Stimulated activated CD8-positive, alpha-beta memory T cell treated with anti-CD3 and anti-CD28 coated beads, Interleukin-2, amount 100 ng/mL, for 1 hour (primary cell): ENCODE results near the gene HGD.
A peak's percentile ranks its signal among the peaks of the same experiment; 100 is the strongest.

Experiments used
- DNase-seq, 2 donors: peaks; one replicate each; pipeline ENCODE4 v3.0.0-alpha.2; 2020; ENCODE audit warnings: low read depth in 2 of 2

HGD gene

GRCh38 chr3:120682095-120682681 lies at the start of gene HGD:
TSS of gene HGD (minus strand) at chr3:120682239. CDS start at chr3:120682111, 128 bp downstream.
- no peak for DNase-seq

- no peak for DNase-seq
Measured at GRCh38 chr3:120730576-120731542, 48.8 kb upstream of the HGD start.

GRCh38 chr3:120726791-120727190 lies 44.8 kb upstream of the HGD start:
- DNase-seq = no peak

GRCh38 chr3:120719167-120719834 lies 37.3 kb upstream of the HGD start:
- DNase-seq = peak; percentile 52 to 66

- DNase-seq = no peak
Measured at GRCh38 chr3:120713262-120713661, 31.2 kb upstream of the HGD start.

- DNase-seq = no peak
Measured at GRCh38 chr3:120710369-120710768, 28.3 kb upstream of the HGD start.

GRCh38 chr3:120708408-120708807 lies 26.4 kb upstream of the HGD start:
- DNase-seq = no peak

GRCh38 chr3:120706950-120707349 lies 24.9 kb upstream of the HGD start:
- no peak for DNase-seq

GRCh38 chr3:120705884-120706582 lies 24.0 kb upstream of the HGD start:
- DNase-seq = no peak

- DNase-seq = no peak
Measured at GRCh38 chr3:120699333-120699732, 17.3 kb upstream of the HGD start.

- no peak for DNase-seq
Measured at GRCh38 chr3:120693439-120694171, 11.6 kb upstream of the HGD start.

- DNase-seq = no peak
Measured at GRCh38 chr3:120689395-120689794, 7.4 kb upstream of the HGD start.

GRCh38 chr3:120688121-120688520 lies 6.1 kb upstream of the HGD start:
- no peak for DNase-seq

GRCh38 chr3:120685411-120685810 lies 3.4 kb upstream of the HGD start:
- DNase-seq = no peak

GRCh38 chr3:120684896-120685295 lies 2.9 kb upstream of the HGD start:
- no peak for DNase-seq

GRCh38 chr3:120683671-120684301 lies 1.7 kb upstream of the HGD start:
- DNase-seq = no peak

GRCh38 chr3:120683213-120683612 lies 1.2 kb upstream of the HGD start:
- DNase-seq = no peak

- no peak for DNase-seq
Measured at GRCh38 chr3:120681506-120682038, 467 bp downstream of the HGD start.

GRCh38 chr3:120681018-120681417 lies 1.0 kb downstream of the HGD start:
- DNase-seq = no peak

GRCh38 chr3:120680193-120680894 lies 1.7 kb downstream of the HGD start:
- no peak for DNase-seq
